ENCODE measurements around the gene DCAF5.

DCAF5 gene

GRCh38 chr14:69139743-69140142 lies 13.2 kb downstream of the DCAF5 start:
- no peak for DNase-seq

GRCh38 chr14:69137843-69138535 lies 14.9 kb downstream of the DCAF5 start:
- no peak for DNase-seq

GRCh38 chr14:69137416-69137815 lies 15.5 kb downstream of the DCAF5 start:
- DNase-seq: no peak

GRCh38 chr14:69135133-69135532 lies 17.8 kb downstream of the DCAF5 start:
- DNase-seq: no peak

- no peak for DNase-seq
These were observed 19.5 kb downstream of the DCAF5 start for GRCh38 chr14:69133206-69134125.

- no peak for DNase-seq
These were observed 20.3 kb downstream of the DCAF5 start for GRCh38 chr14:69132513-69133181.

- DNase-seq: no peak
These were observed 21.7 kb downstream of the DCAF5 start for GRCh38 chr14:69131176-69131575.

- peak; percentile 63 for DNase-seq
These were observed 23.5 kb downstream of the DCAF5 start for GRCh38 chr14:69129264-69129880.

GRCh38 chr14:69118305-69118704 lies 34.6 kb downstream of the DCAF5 start:
- DNase-seq: no peak

- DNase-seq: no peak
These were observed 35.7 kb downstream of the DCAF5 start for GRCh38 chr14:69117020-69117767.

- DNase-seq: no peak
These were observed 37.3 kb downstream of the DCAF5 start for GRCh38 chr14:69115407-69116185.

GRCh38 chr14:69114763-69115162 lies 38.2 kb downstream of the DCAF5 start:
- DNase-seq: no peak

GRCh38 chr14:69108358-69108757 lies 44.6 kb downstream of the DCAF5 start:
- no peak for DNase-seq

GRCh38 chr14:69107407-69108003 lies 45.4 kb downstream of the DCAF5 start:
- DNase-seq: no peak

- no peak for DNase-seq
These were observed 46.5 kb downstream of the DCAF5 start for GRCh38 chr14:69106451-69106850.

- DNase-seq: no peak
These were observed 47.6 kb downstream of the DCAF5 start for GRCh38 chr14:69105326-69105725.

- DNase-seq: no peak
These were observed 51.5 kb downstream of the DCAF5 start for GRCh38 chr14:69101331-69101826.

- no peak for DNase-seq
These were observed 54.9 kb downstream of the DCAF5 start for GRCh38 chr14:69097974-69098373.

- no peak for DNase-seq
These were observed 56.0 kb downstream of the DCAF5 start for GRCh38 chr14:69096781-69097475.

GRCh38 chr14:69096246-69096645 lies 56.7 kb downstream of the DCAF5 start:
- DNase-seq: no peak
